BJ (cell line): ENCODE measurements around the gene EVX2. TPM values are rescaled to one million over a fixed set of nuclear protein-coding genes. Genes with fewer than 3 reads are reported as not detected.

ENCODE experiments used
- CTCF ChIA-PET: fragments of 350-600 bp; formaldehyde crosslinking; extraction: SDS; loops from one replicate; lab custom pipeline; 2021; ENCODE audit warnings: antibody characterized with exemption, inconsistent platforms; lab: Yijun Ruan, JAX
- POLR2A ChIA-PET: fragments of 300-600 bp; sonication (Branson Sonifier 250); formaldehyde crosslinking; extraction: SDS; loops from one replicate; lab custom pipeline; 2021; ENCODE audit warnings: antibody characterized with exemption; lab: Charles Lee
- DNase-seq: peaks from one replicate; pipeline ENCODE4 v3.0.0-alpha.2; 2011; ENCODE audit warnings: low read depth
- H3K27me3 ChIP-seq: 2 replicates; pipeline ENCODE4 v1.6.0; 2011; ENCODE audit warnings: low read length; ENCODE audit not compliant: control insufficient read depth, insufficient read depth
- H3K36me3 ChIP-seq: 2 replicates; pipeline ENCODE4 v1.5.1; 2011; ENCODE audit warnings: low read length; ENCODE audit not compliant: control insufficient read depth, insufficient read depth
- H3K4me3 ChIP-seq: 2 replicates; pipeline ENCODE4 v1.5.1; 2011; ENCODE audit warnings: low read depth, mild to moderate bottlenecking, control low read depth, low read length
- CTCF ChIP-seq: IDR thresholded peaks from 2 replicates; pipeline ENCODE4 v1.5.1; 2011; ENCODE audit warnings: low read depth, mild to moderate bottlenecking, control low read depth, inconsistent platforms, low read length, moderate library complexity; ENCODE audit not compliant: insufficient read depth
- polyA plus RNA-seq: library from polyadenylated mRNA; depleted of rRNA; stranded (reverse); fragments of >200 nt; gene quantifications from 2 replicates; pipeline ENCODE4 v1.2.3, GENCODE V29; 2011

Gene EVX2
- polyA plus RNA-seq, 1 experiment, result not detected

DNA sequence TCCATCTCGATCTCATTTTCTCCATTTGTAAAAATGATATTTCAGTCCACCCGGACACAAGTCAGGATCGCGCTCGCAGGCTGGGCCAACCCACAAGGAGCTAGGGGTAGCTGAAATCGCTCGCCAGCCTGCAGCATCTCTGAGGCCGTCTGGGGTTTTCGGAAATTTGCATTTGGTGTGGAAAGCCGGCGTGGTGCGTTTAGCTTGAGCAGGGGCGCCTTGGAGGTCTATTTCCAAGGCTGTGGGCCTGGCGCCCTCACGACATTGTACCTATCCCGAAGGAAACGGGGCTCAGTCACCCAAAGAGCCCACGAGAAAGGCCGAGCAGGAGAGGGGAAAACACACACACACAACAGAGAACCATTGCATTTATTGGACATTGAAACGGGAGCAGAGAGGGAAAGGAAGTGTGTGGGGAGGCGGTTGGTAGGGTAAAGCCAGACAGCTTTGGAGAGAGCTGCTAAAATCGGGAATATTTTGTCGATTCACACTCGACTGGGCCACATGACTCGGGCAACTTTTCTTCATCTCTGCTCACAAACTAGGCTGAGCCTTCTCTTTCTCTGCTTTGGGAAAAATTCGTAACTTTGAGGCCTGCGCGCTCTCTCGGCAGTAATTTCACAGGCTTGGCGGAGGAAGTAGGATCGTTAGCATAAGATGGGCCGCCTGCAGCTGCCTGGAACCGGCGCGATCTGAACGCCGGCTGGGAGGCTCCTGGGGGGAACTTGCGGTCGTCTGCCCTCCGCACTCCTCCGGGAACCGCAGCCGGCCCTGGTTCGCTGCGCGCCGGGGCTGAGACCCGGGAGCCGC lies 44.6 kb upstream of the EVX2 start:
- DNase-seq, result no peak
- no peak for TF ChIP-seq CTCF
- Histone ChIP-seq H3K27me3 (peaks cover 32% of the 10 kb centered on the region), H3K36me3 (no peaks in the 10 kb centered on the region; the same call in 1 of the 2 replicates), H3K4me3 (no peak overlapping the region)
- POLR2A ChIA-PET, result interaction anchor here (0.5 kb wide), 1 partner anchor 523 kb away, joined by 5 read pairs; no protein-coding TSS in a partner anchor
- CTCF ChIA-PET, result interaction anchor here (0.6 to 9.3 kb wide), 14 partner anchors 11 to 1021 kb away, joined by 3 to 149 read pairs (median 5); no protein-coding TSS in a partner anchor

GRCh38 chr2:176127774-176128072 lies 44.0 kb upstream of the EVX2 start:
- CTCF ChIA-PET, result interaction anchor here (0.6 to 9.3 kb wide), 27 partner anchors 11 to 1033 kb away, joined by 3 to 149 read pairs (median 5); no protein-coding TSS in a partner anchor
- DNase-seq, result no peak
- no peaks in the 10 kb centered on the region; the same call in 1 of the 2 replicates for H3K36me3 ChIP-seq
- H3K27me3 ChIP-seq, result peaks cover 27% of the 10 kb centered on the region
- no peak for TF ChIP-seq CTCF
- H3K4me3 ChIP-seq, result no peak overlapping the region
- POLR2A ChIA-PET, result no interaction called here

- ChIA-PET POLR2A (no interaction called here), CTCF (interaction anchor here (0.6 to 9.3 kb wide), 44 partner anchors 9 to 1034 kb away, joined by 3 to 149 read pairs (median 4); partner anchors contain the start of gene HOXD10)
- H3K4me3 ChIP-seq, result no peak overlapping the region
- TF ChIP-seq CTCF, result peak; percentile 69
- no peaks in the 10 kb centered on the region; the same call in 1 of the 2 replicates for H3K36me3 ChIP-seq
- no peak for DNase-seq
- H3K27me3 ChIP-seq, result peaks cover 25% of the 10 kb centered on the region
Observed at GRCh38 chr2:176126929-176127773, 43.4 kb upstream of the EVX2 start.

DNA sequence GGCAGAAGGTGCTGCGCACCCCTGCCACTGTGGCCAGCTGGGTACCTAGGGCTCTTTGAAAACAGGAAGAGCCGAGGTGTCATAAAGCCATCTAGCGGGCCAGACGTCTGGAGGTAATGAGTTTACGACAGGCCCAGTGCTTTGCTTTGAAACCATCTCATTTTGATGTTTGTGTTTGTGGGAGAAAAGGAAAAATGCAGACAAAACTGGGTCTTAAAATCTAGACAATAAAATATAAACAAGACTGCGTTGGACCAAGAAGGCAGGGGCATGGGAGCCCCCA lies 42.0 kb upstream of the EVX2 start:
- ChIA-PET CTCF (interaction anchor here (1.2 to 9.3 kb wide), 6 partner anchors 9 to 1024 kb away, joined by 3 to 149 read pairs (median 16); partner anchors contain the start of gene HOXD10), POLR2A (no interaction called here)
- H3K4me3 ChIP-seq, result no peak overlapping the region
- DNase-seq, result no peak
- H3K27me3 ChIP-seq, result peaks cover 18% of the 10 kb centered on the region
- no peaks in the 10 kb centered on the region; the same call in 1 of the 2 replicates for H3K36me3 ChIP-seq
- TF ChIP-seq CTCF, result no peak
